Posterior vena cava (tissue), 2 donors: ENCODE data around the gene CCDC183. TPM values are rescaled to one million over a fixed set of nuclear protein-coding genes. Genes with fewer than 3 reads are reported as not detected.
A peak's percentile ranks its signal among the peaks of the same experiment; 100 is the strongest.
"Not testable (repeated sequence)": the region's sequence is repeated elsewhere in the genome, so short reads cannot be mapped to it uniquely, and the experiment has no call there.

ENCODE experiments used
- DNase-seq: peaks from one replicate; pipeline ENCODE4 v3.0.0-alpha.2; 2020; ENCODE audit warnings: low spot score
- intact Hi-C, 2 donors: fragments of 100-400 bp; cut with DNase I; formaldehyde crosslinking; loops; one replicate each; pipeline versions ENCODE4 v1.14.1 to v1.14.2; 2022 to 2023
- long read RNA-seq, 2 donors: library from polyadenylated mRNA; unstranded; transcript quantifications; one replicate each; pipeline ENCODE4 v2.0.0, GENCODE V29; 2020 to 2021
- total RNA-seq, 2 donors: library from RNA; stranded (reverse); fragmentation: NEBNext Ultra II Directional; extraction: Animal tissue kit (Norgen Biotek cat#: 25700); gene quantifications; one replicate each; pipeline ENCODE4 v1.2.1, GENCODE V29; 2021
- donor health status: DM: yes; HTN: yes; CAD: no.
- donor health status: DM: yes; HTN: yes; CAD: no.

CCDC183 gene
- under 1 TPM; 0.29 to 0.42 TPM for total RNA-seq
- long read RNA-seq, donor 1, partial matches to known transcripts = 0 of 1 reads
- long read RNA-seq, donor 1, other reads (novel, unspliced or antisense) = 0 of 1 reads
- long read RNA-seq, donor 2 = 0 reads

DNA sequence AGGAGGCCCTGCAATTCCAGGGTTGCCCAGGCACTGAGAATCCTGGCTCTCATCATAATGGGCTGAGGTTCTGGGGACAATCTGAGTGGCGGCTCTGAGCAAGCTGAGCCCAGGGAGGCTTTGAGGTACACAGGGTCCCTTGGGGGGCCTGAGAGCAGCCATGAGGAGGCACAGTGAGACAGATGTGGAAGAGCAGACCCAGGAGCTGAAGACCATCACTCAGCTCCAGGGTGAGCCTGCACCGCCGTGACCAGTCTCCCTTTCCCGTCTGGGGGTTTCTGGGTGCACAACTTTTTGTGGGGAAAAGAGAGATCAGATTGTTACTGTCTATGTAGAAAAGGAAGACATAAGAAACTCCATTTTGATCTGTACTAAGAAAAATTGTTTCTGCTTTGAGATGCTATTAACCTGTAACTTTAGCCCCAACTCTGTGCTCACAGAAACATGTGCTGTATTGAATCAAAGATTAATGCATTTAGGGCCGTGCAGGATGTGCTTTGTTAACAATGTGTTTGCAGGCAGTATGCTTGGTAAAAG lies at the start of gene CCDC183:
CCDC183 (plus strand) TSS at position 101 of the 537 bp plus-strand sequence; CDS start at position 161, 60 bp downstream.
- intact Hi-C loops = no loop called here
- no peak for DNase-seq

- intact Hi-C loops = no loop called here
- DNase-seq = no peak
Measured at GRCh38 chr9:136746621-136747020, 49.5 kb upstream of the CCDC183 start.

DNA sequence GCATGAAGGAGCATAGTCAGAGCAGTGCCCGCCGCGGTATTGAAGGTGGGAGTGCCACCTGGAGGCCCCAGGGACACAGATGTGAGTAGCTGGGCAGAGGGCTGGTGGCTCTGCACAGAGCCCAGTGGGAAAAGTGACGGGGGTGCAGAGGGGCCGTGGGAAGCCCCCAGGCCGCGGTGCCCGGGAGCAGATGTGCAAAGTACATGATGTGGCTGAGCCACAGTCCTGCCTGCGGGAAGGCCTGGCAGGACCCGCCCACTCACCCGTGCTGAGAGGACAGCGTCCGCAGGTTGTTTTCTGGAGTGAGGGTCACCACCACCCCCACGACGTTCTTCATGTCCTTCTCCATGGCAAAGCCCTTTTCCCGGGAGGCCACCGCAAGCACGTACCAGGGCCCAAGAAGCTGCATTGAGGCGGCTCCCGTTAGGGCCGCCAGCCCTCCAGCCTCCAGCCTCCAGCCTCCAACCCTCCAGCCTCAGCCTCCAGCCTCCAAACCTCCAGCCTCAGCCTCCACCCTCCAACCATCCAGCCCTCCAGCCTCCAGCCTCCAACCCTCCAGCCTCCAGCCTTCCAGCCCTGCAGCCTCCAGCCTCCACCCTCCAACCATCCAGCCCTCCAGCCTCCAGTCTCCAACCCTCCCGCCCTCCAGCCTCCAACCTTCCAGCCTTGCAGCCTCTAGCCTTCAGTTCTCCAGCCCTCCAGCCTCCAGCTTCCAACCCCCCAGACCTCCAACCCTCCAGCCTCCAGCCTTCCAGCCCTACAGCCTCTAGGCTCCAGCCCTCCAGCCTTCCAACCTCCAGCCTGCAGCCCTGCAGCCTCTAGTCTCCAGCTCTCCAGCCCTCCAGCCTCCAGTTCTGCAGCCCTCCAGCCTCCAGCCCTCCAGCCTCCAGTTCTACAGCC lies 48.7 kb upstream of the CCDC183 start:
- DNase-seq = no peak
- intact Hi-C loops = no loop called here

- no peak for DNase-seq
- intact Hi-C loops = no loop called here
Measured at GRCh38 chr9:136748201-136748600, 47.9 kb upstream of the CCDC183 start, which contains the start of gene LCN6. Gene LCN6, minus strand, starts transcription at chr9:136748525. Its CDS starts 42 bp downstream, at chr9:136748483.

DNA sequence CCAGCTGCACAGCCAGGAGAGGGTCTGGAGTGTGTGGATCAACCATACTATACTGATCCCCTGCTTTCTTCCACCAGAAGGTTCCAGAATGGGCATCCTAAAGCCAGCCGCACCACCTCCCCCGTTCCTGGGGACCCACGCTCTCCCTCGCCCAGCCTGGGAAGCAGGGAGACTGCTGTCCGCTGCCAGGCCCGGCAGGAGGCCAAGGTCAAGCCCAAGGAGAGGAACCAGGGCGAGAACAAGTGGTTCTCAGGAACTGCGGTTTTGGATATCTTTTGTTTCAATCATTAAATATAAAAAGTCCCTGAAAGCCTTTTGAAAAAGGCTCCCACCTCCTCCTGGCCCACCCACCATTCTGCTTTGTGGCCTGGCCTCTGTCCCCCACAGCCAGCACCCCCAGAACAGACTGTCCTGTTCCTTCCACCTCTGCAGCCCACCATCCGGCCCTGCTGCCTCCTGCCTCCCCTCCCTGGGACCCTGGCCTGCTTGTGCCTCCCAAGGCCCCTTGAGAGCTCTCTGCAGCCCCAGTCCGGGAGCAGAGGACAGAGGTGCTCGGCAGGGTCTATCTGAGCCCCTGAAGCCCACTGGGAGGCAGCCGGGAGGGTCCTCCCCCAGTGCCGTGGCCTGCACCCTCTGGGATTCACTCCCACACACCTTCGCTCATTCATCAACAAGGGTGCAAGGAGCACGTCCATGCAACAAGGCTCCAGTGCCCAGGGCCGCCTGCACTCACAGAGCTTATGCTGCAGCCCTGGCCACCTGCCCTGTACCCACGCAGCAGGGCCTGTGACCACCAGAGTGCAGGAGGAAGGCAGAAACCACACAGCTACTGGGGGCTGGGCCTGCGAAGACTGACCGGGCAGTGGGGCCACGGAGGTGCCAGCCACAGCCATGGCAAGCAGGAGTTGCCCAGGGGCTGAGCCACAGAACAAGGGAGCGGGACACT lies 47.2 kb upstream of the CCDC183 start:
- intact Hi-C loops = no loop called here
- DNase-seq = no peak

DNA sequence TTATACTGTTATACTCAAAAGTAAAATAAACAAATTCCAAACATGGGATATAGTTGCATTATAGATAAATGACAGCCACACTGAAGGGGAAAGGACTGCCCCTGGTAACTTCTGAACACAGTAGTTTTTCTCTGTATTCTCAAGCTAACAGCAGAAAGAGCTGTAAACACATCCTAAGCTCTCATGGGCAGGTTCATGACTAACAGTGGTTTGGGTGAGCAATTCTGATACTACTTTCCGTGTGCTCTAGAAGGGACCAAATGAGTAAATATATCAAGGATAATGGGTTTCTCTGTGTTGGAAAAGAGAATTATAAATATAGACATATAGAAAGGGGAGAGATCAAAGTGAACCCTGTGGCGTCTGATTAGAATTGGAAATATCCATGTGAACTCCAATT lies 45.6 kb upstream of the CCDC183 start:
- DNase-seq = no peak
- intact Hi-C loops = no loop called here

DNA sequence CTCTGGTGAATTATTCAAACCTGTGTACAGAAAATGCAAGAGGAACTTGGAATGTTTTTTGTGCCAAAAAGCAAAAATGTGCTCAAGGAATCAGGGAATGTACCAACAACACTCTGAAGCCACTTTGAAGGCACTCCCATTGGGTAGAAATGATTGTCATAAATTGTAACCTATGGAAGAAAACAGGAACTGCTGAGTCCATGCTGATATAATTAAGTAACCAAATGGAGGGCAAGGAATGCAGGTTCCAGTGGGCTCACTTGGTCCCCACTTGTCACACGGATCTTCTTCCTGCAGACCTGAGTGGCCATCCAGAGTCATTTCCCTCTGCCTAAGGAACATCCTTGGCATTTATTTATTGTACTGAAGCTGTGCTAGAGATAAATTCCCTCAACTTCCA lies 44.9 kb upstream of the CCDC183 start:
- intact Hi-C loops = no loop called here
- no peak for DNase-seq

DNA sequence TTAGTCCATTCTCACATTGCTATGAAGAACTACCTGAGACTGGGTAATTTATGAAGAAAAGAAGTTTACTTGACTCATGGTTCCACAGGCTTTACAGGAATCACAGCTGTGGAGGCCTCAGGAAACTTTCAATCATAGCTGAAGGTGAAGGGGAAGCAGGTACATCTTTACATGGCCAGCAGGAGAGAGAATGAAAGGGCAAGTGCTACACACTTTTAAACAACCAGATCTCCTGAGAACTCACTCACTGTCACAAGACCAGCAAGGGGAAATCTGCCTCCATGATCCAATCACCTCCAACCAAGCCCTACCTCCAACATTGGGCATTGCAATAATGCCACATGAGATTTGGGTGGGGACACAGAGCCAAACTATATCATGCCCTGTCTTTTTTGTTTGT lies 44.3 kb upstream of the CCDC183 start:
- no peak for DNase-seq
- intact Hi-C loops = no loop called here

DNA sequence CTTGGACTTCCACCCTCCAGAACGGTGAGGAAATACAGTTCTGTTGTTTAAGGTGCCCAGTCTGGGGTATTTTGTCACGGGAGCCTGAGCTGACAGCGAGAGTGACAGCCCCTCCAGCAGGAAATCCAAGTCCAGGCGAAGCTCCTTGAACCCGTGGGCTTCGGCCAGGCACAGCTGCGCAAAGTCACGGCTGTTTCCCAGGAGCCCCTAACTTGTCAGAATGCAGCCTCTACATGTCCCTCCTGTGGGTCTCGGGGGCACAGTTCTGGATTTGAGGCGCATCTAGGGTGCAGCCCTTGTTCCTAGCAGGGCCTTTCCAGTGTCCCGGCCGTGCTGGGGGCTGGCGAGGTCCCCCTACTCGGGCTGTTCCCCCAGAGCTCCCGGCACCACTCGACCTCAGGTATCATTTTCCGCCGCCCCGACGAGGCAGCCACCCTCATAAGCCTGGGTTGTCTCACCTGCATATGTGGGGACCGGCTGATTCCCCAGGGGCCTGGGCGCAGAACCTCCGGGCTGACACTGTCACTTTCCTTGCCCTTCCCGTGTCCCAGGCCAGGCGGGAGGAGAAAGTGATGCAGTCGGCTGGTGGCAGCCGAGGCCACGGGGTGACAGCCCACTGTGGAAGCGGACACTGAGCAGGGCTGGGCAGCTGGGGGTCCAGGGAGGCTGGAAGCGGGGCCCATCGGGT lies 42.6 kb upstream of the CCDC183 start:
- intact Hi-C loops = no loop called here
- no peak for DNase-seq

GRCh38 chr9:136754059-136754572 lies 42.0 kb upstream of the CCDC183 start:
- intact Hi-C loops = no loop called here
- no peak for DNase-seq

GRCh38 chr9:136754626-136755301 lies 41.4 kb upstream of the CCDC183 start:
- intact Hi-C loops = no loop called here
- DNase-seq = no peak

GRCh38 chr9:136755302-136756133 lies 40.6 kb upstream of the CCDC183 start:
- DNase-seq, intact Hi-C loops: not testable (repeated sequence)

DNA sequence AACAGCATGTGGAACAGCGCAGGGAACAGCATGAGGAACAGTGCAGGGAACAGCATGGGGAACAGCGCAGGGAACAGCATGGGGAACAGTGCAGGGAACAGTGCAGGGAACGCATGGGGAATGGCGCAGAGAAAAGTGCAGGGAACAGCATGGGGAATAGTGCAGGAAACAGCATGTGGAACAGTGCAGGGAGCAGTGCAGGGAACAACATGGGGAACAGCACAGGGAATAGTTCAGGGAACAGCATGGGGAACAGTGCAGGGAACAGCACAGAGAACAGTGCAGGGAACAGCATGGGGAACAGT lies 40.1 kb upstream of the CCDC183 start:
- DNase-seq = no peak
- intact Hi-C loops = no loop called here

DNA sequence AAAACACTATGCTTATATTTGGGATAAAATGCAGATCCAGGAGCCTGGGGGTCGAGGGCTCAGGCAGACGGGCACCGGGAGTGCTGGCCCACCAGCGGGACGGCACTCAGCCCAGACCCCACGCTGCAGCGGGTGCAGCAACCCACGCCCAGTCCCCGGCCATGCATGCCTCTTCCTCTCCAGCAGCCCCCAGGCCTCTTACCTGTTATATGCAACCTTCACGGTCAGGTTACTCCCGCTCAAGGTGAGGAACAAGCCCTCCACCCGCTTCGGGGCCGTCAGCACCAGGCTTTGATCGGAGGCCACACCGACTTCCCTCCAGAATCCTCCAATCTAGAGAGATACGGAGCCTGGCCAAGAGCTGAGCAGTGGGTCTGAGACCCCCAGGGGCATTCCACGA lies 39.3 kb upstream of the CCDC183 start:
- no peak for DNase-seq
- intact Hi-C loops = no loop called here

GRCh38 chr9:136757328-136757727 lies 38.8 kb upstream of the CCDC183 start:
- intact Hi-C loops = no loop called here
- DNase-seq = no peak

DNA sequence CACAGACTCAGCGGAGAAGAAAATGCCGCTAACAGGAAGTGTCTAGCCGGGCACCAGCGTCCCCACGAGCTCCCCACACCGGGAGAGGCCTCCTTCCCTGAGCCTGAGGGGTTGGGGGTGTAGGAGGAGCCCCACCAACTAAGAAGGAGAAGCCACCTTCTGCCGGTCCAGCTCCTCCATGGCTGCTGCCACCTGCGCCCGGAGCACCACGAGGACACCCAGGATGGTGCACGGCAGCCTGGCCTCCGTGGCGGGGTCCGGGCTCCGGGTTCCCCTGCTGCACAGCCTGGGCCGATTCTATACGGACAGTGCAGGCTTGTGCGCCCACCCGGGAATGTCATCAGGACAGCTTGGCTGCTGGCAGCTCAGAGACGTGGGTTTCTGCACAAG lies 38.4 kb upstream of the CCDC183 start:
- DNase-seq = no peak
- intact Hi-C loops = no loop called here

DNA sequence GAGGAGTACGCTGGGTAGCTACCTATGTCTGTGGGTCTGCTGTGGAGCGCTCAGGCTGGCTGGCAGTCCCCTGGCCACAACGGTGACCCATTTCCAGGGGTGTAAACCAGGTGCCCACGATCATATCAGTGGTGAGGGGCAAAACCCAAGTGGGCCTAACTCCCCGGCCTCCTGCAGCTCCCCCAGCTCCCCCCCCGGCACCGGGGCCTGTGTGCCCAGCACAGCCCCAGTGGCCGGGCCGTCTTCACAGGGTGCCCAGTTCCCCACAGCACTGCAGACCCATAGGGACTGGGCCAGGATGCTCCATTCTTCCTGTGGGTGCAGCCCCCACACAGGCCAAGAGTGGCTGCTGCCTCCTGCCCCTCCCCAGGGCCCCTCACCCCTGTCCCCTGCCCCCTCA lies 37.1 kb upstream of the CCDC183 start:
- peak; percentile 37 for DNase-seq
- intact Hi-C loops = no loop called here
